Measurements from ENCODE around the gene TAF4B.
"Not testable (repeated sequence)": the region's sequence is repeated elsewhere in the genome, so short reads cannot be mapped to it uniquely, and the experiment has no call there.

Gene TAF4B

DNA sequence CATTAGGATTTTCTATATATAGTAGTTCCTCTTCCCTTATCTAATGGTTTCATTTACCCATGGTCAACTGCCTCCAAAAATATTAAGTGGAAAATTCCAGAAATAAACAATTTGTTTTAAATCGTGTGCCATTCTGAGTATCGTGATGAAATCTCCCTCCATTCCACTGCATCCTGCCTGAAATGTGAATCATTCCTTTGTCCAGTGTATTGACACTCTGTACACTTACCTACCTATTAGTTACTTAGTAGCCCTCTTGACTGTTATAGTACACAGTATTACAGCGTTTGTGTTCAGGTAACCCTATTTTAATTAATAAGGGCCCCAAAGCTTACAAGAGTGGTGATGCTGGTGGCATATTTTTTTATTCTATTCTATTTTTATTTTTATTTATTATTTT, 26.2 kb downstream of the TAF4B start:
- Histone ChIP-seq H3K36me3 (ENCODE audit: insufficient read depth) (0 out of 2 replicates have a peak, but pooled peaks cover 4% of the 10 kb centered on the region), H2AFZ (ENCODE audit: low read depth) (no peak overlapping the region), H3K9ac (no peak overlapping the region), H3K79me2 (ENCODE audit: insufficient read depth, low read depth) (peaks cover 89% of the 10 kb centered on the region), H3K27me3 (ENCODE audit: insufficient read depth, low read depth) (no peaks in the 10 kb centered on the region), H3K27ac (no peak overlapping the region), H3K4me1 (ENCODE audit: low read depth, poor library complexity, severe bottlenecking) (peaks cover 67% of the 10 kb centered on the region), H4K20me1 (ENCODE audit: insufficient read depth) (peaks cover 21% of the 10 kb centered on the region), H3K4me3 (IDR thresholded peaks at IDR 0.05; ENCODE audit: insufficient read depth, low read depth, low read length) (no peak overlapping the region), H3K4me2 (no peak overlapping the region)
- TF ChIP-seq, protein P1, sequence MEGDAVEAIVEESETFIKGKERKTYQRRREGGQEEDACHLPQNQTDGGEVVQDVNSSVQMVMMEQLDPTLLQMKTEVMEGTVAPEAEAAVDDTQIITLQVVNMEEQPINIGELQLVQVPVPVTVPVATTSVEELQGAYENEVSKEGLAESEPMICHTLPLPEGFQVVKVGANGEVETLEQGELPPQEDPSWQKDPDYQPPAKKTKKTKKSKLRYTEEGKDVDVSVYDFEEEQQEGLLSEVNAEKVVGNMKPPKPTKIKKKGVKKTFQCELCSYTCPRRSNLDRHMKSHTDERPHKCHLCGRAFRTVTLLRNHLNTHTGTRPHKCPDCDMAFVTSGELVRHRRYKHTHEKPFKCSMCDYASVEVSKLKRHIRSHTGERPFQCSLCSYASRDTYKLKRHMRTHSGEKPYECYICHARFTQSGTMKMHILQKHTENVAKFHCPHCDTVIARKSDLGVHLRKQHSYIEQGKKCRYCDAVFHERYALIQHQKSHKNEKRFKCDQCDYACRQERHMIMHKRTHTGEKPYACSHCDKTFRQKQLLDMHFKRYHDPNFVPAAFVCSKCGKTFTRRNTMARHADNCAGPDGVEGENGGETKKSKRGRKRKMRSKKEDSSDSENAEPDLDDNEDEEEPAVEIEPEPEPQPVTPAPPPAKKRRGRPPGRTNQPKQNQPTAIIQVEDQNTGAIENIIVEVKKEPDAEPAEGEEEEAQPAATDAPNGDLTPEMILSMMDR (conservative IDR thresholded peaks at IDR 0.05; ENCODE audit: low read depth, low read length): no peak

DNA sequence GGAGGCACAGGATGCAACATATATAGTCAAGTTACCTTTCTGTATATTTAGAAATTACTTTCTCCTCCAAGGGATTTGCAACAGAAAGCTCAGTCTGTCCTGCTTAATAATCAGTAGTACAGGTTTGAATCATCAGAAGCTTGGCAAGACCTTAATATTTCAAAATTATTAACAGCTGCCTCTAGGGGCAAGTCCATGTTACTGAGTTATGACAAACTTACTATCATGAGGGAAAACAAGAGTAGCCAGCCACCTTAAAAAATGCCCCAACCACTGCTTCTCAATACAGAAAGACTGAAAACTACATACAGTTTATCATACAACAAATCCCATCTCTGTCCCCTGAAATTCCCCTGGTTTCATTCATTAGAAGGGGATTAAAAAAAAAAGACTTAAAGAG, 28.6 kb downstream of the TAF4B start:
- H3K4me1 ChIP-seq (ENCODE audit: low read depth, poor library complexity, severe bottlenecking): peaks cover 73% of the 10 kb centered on the region
- not testable (repeated sequence) for H3K27me3 ChIP-seq (ENCODE audit: insufficient read depth, low read depth); H3K9ac ChIP-seq; H2AFZ ChIP-seq (ENCODE audit: low read depth); H3K4me3 ChIP-seq (IDR thresholded peaks at IDR 0.05; ENCODE audit: insufficient read depth, low read depth, low read length); H3K36me3 ChIP-seq (ENCODE audit: insufficient read depth); H3K27ac ChIP-seq
- H3K79me2 ChIP-seq (ENCODE audit: insufficient read depth, low read depth): peaks cover 98% of the 10 kb centered on the region
- H4K20me1 ChIP-seq (ENCODE audit: insufficient read depth): peaks cover 18% of the 10 kb centered on the region
- H3K4me2 ChIP-seq: peak overlapping the region; percentile 15; the same call in 1 of the 2 replicates

DNA sequence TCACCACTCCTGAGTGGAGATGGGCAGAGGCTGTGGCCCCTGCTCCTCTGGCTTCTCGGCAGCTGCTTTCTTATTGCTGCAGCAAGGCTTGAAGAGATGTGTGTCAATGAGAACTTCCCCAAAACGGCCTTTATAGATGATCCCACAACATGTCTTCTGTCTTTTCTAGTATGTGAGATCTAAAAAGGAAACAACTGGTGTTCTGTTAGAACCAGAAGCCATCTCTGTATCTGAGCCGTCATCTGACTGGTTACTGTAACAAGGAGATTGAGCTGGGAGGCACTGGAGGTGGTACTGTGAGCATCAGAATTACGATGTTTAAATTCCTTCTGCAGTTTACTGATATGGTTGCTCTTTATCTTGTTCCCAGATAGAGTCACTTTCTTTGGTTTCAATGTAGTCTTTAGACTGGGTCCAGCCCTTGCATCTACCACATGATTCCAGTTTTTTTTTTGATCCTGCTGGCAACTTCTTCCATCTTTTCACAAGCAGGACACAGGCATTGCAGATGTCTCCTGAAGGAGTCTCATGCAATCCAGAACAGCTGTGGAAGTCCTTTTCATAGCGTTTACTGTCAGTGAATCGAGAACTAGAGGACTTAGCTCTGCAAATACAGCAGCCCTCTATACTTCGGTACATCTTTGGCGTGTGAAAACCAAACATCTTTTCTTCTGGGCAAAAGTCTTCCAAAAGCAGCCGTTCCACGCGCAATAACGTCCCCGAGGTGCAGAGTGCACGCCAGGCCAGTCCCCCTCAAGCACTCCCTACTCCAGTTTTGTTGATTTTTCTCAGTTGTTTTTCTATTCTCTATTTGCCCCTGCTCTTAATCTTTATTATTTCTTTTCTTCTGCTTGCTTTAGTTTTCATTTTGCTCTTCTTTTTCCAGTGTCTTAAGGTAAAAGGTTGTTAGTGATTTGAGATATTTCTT, 29.7 kb downstream of the TAF4B start:
- Histone ChIP-seq H3K4me1 (ENCODE audit: low read depth, poor library complexity, severe bottlenecking) (peaks cover 76% of the 10 kb centered on the region), H2AFZ (ENCODE audit: low read depth) (no peak overlapping the region), H3K9ac (no peak overlapping the region), H3K4me2 (no peak overlapping the region; the same call in 1 of the 2 replicates), H3K79me2 (ENCODE audit: insufficient read depth, low read depth) (peaks cover 95% of the 10 kb centered on the region), H4K20me1 (ENCODE audit: insufficient read depth) (peaks cover 13% of the 10 kb centered on the region), H3K36me3 (ENCODE audit: insufficient read depth) (no peaks in the 10 kb centered on the region), H3K27ac (0 out of 2 replicates have a peak overlapping the region, but pooled peaks have one; percentile 16), H3K27me3 (ENCODE audit: insufficient read depth, low read depth) (no peaks in the 10 kb centered on the region), H3K4me3 (IDR thresholded peaks at IDR 0.05; ENCODE audit: insufficient read depth, low read depth, low read length) (no peak overlapping the region)
- TF ChIP-seq, protein P1 (conservative IDR thresholded peaks at IDR 0.05; ENCODE audit: low read depth, low read length): no peak

DNA sequence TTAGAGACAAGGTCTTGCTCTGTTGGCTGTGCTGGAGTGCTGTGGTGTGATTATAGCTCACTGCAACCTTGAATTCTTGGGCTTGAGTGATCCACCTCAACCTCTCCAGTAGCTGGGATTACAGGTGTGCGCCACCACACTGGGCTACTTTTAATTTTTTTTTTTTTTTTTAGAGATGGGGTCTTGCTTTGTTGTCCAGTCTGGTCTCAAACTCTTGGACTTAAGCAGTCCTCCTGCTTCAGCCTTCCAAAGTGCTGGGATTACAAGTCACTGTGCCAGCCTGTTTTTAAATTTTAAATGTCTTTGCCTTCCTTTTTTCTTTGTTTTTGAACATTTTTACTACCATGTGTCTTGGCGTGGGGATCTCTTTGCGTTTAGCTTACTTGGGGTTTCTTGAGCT, 32.5 kb downstream of the TAF4B start:
- Histone ChIP-seq H4K20me1 (ENCODE audit: insufficient read depth) (no peaks in the 10 kb centered on the region; the same call in 1 of the 2 replicates), H3K4me3 (IDR thresholded peaks at IDR 0.05; ENCODE audit: insufficient read depth, low read depth, low read length) (no peak overlapping the region), H3K4me2 (no peak overlapping the region), H2AFZ (ENCODE audit: low read depth) (no peak overlapping the region), H3K27ac (no peak overlapping the region), H3K79me2 (ENCODE audit: insufficient read depth, low read depth) (peaks cover 95% of the 10 kb centered on the region), H3K36me3 (ENCODE audit: insufficient read depth) (no peaks in the 10 kb centered on the region), H3K27me3 (ENCODE audit: insufficient read depth, low read depth) (no peaks in the 10 kb centered on the region), H3K4me1 (ENCODE audit: low read depth, poor library complexity, severe bottlenecking) (peaks cover 76% of the 10 kb centered on the region), H3K9ac (no peak overlapping the region)
- TF ChIP-seq, protein P1 (conservative IDR thresholded peaks at IDR 0.05; ENCODE audit: low read depth, low read length): no peak

DNA sequence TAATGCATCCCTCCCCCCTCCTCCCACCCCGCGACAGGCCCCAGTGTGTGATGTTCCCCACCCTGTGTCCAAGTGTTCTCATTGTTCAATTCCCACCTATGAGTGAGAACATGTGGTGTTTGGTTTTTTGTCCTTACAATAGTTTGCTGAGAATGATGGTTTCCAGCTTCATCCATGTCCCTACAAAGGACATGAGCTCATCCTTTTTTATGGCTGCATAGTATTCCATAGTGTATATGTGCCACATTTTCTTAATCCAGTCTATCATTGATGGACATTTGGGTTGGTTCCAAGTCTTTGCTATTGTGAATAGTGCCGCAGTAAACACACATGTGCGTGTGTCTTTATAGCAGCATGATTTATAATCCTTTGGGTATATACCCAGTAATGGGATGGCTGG, 33.2 kb downstream of the TAF4B start:
- not testable (repeated sequence) for H3K4me3 ChIP-seq (IDR thresholded peaks at IDR 0.05; ENCODE audit: insufficient read depth, low read depth, low read length); H3K27me3 ChIP-seq (ENCODE audit: insufficient read depth, low read depth); H3K4me2 ChIP-seq; H2AFZ ChIP-seq (ENCODE audit: low read depth); H3K36me3 ChIP-seq (ENCODE audit: insufficient read depth); H3K27ac ChIP-seq; H4K20me1 ChIP-seq (ENCODE audit: insufficient read depth); H3K9ac ChIP-seq
- H3K79me2 ChIP-seq (ENCODE audit: insufficient read depth, low read depth): peaks cover 95% of the 10 kb centered on the region
- H3K4me1 ChIP-seq (ENCODE audit: low read depth, poor library complexity, severe bottlenecking): peaks cover 76% of the 10 kb centered on the region

Measured in KMS-11 (cell line).